DMS 273 (cell line): Measurements from ENCODE around the gene B3GNT3.

Source experiments
- DNase-seq: peaks from one replicate; lab custom pipeline; 2025; ENCODE audit not compliant: unreplicated experiment; lab: John Stamatoyannopoulos, UW

Gene B3GNT3

DNA sequence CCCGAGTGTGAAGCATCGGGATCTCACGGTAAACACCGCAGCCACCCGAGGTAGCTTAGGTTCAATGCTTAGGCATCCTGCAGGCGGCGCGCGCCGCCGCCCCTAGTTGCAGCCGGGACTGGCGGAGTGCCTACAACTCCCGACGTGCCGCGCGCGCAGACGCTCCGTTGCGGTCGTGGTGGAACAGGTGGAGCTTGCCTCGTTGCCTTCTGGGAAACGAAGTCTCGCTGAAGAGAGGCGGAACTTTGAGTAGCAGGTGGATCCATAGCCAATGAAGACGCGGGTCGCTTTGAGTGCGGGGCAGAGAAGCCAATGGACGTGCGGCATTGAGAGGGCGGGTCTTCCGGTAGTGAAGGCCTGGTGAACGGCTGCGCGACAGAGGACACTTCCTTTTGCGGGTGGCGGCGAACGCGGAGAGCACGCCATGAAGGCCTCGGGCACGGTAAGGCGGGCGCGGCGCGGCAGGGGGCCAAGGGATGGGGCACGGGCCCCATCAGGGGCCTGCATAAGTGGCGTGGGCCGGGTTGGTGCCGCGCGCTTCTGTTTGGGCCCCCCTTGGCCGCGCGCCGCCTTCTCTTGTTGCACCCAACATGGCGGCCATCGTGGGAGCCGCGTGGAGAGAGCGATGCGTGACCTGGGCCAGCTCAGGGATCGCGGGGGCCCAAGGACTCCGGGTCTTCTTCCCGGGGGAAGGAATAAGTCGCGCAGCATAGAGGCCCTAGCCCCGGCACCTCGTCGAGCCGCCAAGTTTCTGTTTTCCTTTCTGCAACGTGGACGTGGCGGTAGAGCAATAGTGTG lies 64.8 kb downstream of the B3GNT3 start, which contains the start of gene RPL18A:
Gene RPL18A (plus strand): TSS at position 378 of the 798 bp plus-strand sequence. CDS start 47 bp downstream, at position 425.
- peak; percentile 100 for DNase-seq

DNA sequence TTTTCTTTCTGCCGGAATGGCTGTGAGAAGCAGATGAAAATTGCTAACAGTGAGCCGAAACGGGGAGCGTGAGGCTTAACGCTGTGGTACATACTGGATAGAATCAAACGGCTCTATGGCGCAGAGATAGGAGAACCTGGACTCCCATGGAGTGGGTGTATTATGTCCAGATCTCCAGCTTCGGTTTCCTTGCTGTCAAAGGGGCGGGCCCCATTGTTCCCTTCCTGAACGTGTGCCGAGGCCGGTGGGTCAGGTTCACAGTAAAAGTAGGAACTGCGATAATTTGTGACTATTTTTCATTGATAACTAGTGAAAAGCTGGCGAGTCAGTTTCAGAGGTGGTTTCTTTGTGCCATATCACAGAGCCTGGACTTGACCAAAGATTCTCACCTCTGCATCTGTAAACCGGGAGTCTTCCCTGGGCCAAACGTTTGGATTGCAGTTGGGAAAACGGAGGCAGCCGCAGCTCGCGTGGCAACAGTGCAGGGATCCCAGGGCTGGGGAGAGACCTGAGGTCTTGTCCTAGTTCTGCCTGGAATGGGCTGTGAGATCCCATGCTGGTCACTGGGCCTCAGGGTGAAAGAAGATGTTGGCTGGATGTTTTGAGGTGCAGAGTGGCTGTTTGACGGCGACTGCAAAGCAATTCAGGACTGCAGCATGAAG lies 65.5 kb downstream of the B3GNT3 start:
- no peak for DNase-seq

DNA sequence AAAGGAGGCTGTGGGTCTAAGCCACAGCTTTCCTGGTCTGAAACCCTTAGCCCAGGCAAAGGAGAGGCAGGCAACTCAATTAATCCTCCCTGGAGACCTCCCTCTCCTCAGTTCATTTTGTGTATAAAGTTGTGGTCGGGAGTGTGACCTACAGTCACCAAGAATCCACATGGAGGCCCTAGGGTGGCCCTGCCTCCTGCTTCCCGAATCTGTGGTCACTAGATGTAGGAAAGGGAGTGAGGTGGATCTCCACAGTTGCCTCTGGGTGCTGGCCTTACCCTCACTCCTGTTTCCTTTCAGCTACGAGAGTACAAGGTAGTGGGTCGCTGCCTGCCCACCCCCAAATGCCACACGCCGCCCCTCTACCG lies 66.0 kb downstream of the B3GNT3 start:
- no peak for DNase-seq

DNA sequence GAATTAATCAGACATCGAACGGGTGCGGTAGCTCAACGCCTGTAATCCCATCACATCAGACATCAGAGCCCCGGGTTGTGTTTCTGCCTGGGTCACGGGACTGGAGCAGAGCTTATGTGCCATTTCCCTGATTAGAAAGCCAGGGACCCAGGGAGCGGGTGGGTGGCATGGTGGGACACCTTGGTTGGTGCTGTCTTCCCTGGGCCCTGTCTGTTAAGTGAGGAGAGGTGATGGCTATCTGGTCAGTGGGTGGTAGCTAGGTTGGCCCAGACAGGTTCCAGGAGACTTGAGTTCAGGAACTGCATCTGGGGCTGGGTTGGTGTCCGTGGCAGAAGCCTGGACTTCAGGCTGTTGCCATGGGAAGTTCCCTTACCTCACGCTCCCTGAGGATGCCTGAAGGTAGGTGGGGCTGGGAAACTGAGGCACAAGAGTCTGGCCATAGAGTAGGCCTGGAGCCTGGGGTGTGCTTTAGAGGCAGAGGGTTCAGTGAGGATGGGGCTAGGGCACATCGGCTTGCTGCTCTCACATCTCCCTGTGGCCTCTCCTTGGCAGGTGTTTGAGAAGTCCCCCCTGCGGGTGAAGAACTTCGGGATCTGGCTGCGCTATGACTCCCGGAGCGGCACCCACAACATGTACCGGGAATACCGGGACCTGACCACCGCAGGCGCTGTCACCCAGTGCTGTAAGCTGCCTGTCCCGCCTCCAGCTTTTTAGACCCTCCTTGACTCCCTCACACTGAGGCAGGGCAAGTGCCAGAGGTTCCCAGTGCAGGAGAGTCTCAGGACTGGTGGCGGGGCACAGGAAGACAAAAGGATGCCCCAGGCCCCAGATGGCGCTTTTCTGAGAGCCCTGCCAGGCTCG lies 66.8 kb downstream of the B3GNT3 start:
- DNase-seq = peak; percentile 41

DNA sequence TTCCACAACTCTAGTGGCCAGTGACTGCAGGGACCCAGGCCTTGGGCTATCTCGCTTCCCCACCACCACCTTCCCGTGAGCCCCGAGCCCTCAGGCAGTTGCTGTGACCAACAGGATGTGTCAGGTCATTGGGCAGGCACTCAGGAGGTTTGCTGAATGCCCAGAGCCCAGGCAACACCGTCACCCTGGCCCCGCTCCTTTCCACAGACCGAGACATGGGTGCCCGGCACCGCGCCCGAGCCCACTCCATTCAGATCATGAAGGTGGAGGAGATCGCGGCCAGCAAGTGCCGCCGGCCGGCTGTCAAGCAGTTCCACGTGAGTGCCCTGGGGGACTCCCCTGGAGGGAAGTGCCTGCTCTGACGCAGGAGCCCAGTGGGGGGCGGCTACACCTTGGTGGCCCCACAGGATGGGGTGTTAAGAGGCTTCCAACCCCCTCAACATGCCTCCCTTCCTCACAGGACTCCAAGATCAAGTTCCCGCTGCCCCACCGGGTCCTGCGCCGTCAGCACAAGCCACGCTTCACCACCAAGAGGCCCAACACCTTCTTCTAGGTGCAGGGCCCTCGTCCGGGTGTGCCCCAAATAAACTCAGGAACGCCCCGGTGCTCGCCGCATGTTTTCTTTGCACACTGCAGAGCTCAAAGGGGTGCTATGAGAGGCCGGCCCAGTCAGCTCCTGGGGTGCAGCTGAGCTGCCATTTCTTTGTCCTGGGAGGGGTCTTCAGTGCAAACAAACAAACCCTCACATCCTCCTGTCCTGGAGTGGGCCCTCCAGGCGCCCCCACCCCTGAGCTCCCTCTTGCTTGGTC lies 68.0 kb downstream of the B3GNT3 start:
- no peak for DNase-seq
